Measurements from ENCODE around the gene VEGFB. TPM values are rescaled to one million over a fixed set of nuclear protein-coding genes. Genes with fewer than 3 reads are reported as not detected.
A peak's percentile ranks its signal among the peaks of the same experiment; 100 is the strongest.

Gene VEGFB
- total RNA-seq, 1 experiment from 2014 or later = 47.5 TPM

GRCh38 chr11:64252003-64252872, 17.9 kb downstream of the VEGFB start:
- intact Hi-C loops (cut with micrococcal nuclease) = no loop called here
- peak; percentile 54 for ATAC-seq
- Histone ChIP-seq H2AFZ (ENCODE audit: low read depth, low read length, poor library complexity, severe bottlenecking) (no peak overlapping the region), H3K4me3 (replicated peaks in 1 of 2; ENCODE audit: low read depth in 1 of 2, low read length in 2 of 2) (peak overlapping the region; percentile 96 to 98), H3K27me3 (ENCODE audit: insufficient read depth, low read length) (no peaks in the 10 kb centered on the region), H3K36me3 (ENCODE audit: control insufficient read depth in 1 of 2, insufficient read depth in 2 of 2, low read length in 2 of 2) (peaks cover 11 to 25% of the 10 kb centered on the region in 2 experiments; a peak in 3 of 4 replicates), H3K9me3 (ENCODE audit: control insufficient read depth in 1 of 2, insufficient read depth in 1 of 2, low read depth in 1 of 2, low read length in 2 of 2) (no peaks in the 10 kb centered on the region), H3K4me1 (ENCODE audit: control insufficient read depth in 1 of 2, insufficient read depth in 2 of 2, low read length in 2 of 2) (peaks cover 28 to 63% of the 10 kb centered on the region in 2 experiments), H3K4me2 (ENCODE audit: low read length) (peak overlapping the region; percentile 95), H3K9me2 (ENCODE audit: insufficient read depth) (no peaks in the 10 kb centered on the region), H3K79me2 (ENCODE audit: insufficient read depth, low read length) (peaks cover 35% of the 10 kb centered on the region), H4K20me1 (ENCODE audit: insufficient read depth) (no peaks in the 10 kb centered on the region), H3K9ac (ENCODE audit: low read length) (peak overlapping the region; percentile 97), H3K27ac (ENCODE audit: low read depth, low read length) (peak overlapping the region; percentile 89)
- no peak for DNase-seq (ENCODE audit: low read depth, low spot score)
- POLR2A ChIA-PET = interaction anchor here (0.7 to 1.9 kb wide), 8 partner anchors 9 to 103 kb away, joined by 3 to 10 read pairs (median 4); partner anchors contain the start of genes FKBP2, PRDX5 and TRMT112
- BruUV-seq (replicated peaks) = no TSS peak
- TF ChIP-seq POLR2AphosphoS5 (IDR thresholded peaks at IDR 0.05; ENCODE audit: low read depth, low read length) = peak; percentile 91
- peak in 2 of 3 experiments; percentile 30 to 49; a peak in 4 of 6 replicates for TF ChIP-seq CTCF (IDR thresholded peaks at IDR 0.05 in 2 of 3, conservative IDR thresholded peaks at IDR 0.05 in 1 of 3; ENCODE audit: borderline replicate concordance in 1 of 3, insufficient read depth in 1 of 3, low read depth in 2 of 3, low read length in 2 of 3)
- no peak for TF ChIP-seq ATF3 (IDR thresholded peaks at IDR 0.05)
- no peak for TF ChIP-seq ELF1 (IDR thresholded peaks at IDR 0.05; ENCODE audit: borderline replicate concordance, low read depth)
- no peak for TF ChIP-seq CBX3 (IDR thresholded peaks at IDR 0.05; ENCODE audit: low read depth)
- TF ChIP-seq ZFX (IDR thresholded peaks at IDR 0.05) = peak; percentile 41; the same call in 1 of the 2 replicates
- TF ChIP-seq SIN3A (IDR thresholded peaks at IDR 0.05; ENCODE audit: low read depth) = no peak
- TF ChIP-seq MAX (IDR thresholded peaks at IDR 0.05) = no peak
- peak; percentile 44 for TF ChIP-seq POLR2A (IDR thresholded peaks at IDR 0.05; ENCODE audit: borderline replicate concordance, extremely low read depth, insufficient read depth, insufficient read length)
- RAD21 ChIA-PET (ENCODE audit: low non-redundant PET in 1 of 2, low total read pairs in 2 of 2, uncharacterized antibody in 2 of 2, unreplicated experiment in 2 of 2) = interaction anchor here (0.6 to 1.3 kb wide), 3 partner anchors 36 to 48 kb away, joined by 3 to 4 read pairs (median 4); no protein-coding TSS in a partner anchor
- CTCF ChIA-PET = interaction anchor here (1.0 to 1.5 kb wide), 5 partner anchors 11 to 104 kb away, joined by 3 to 11 read pairs (median 3); partner anchors contain the start of genes NUDT22 and TRPT1
